HEK293T (cell line): Measurements from ENCODE around the gene APOL1.
"Not testable (repeated sequence)": the region's sequence is repeated elsewhere in the genome, so short reads cannot be mapped to it uniquely, and the experiment has no call there.

Experiments used
- CTBP1 ChIP-seq: fragments of 450-650 bp; IDR thresholded peaks from 2 replicates; pipeline ENCODE4 v1.6.1; 2016; ENCODE audit warnings: borderline replicate concordance
- FOXA1 ChIP-seq: fragments of 450-650 bp; IDR thresholded peaks from 2 replicates; pipeline ENCODE4 v1.6.1; 2016; ENCODE audit warnings: mild to moderate bottlenecking
- FOXM1 ChIP-seq: fragments of 450-650 bp; IDR thresholded peaks from 2 replicates; pipeline ENCODE4 v1.6.1; 2017; ENCODE audit warnings: mild to moderate bottlenecking, borderline replicate concordance
- HDGF ChIP-seq: fragments of 450-650 bp; IDR thresholded peaks from 2 replicates; pipeline ENCODE4 v1.6.1; 2017; ENCODE audit warnings: antibody characterized with exemption, borderline replicate concordance
- LEF1 ChIP-seq: fragments of 450-650 bp; IDR thresholded peaks from 2 replicates; pipeline ENCODE4 v1.6.1; 2017; ENCODE audit warnings: mild to moderate bottlenecking, borderline replicate concordance
- NFRKB ChIP-seq: fragments of 450-650 bp; IDR thresholded peaks from 2 replicates; pipeline ENCODE4 v1.6.1; 2016; ENCODE audit warnings: mild to moderate bottlenecking, moderate library complexity
- SP1 ChIP-seq: fragments of 450-650 bp; IDR thresholded peaks from 2 replicates; pipeline ENCODE4 v1.6.1; 2017
- SUZ12 ChIP-seq: fragments of 450-650 bp; IDR thresholded peaks from 2 replicates; pipeline ENCODE4 v1.6.1; 2016; ENCODE audit warnings: mild to moderate bottlenecking
- TARDBP ChIP-seq: fragments of 450-650 bp; IDR thresholded peaks from 2 replicates; pipeline ENCODE4 v1.6.1; 2016

GRCh38 chr22:36261675-36262074 is 8.7 kb downstream of the APOL1 start:
- not testable (repeated sequence) for TF ChIP-seq FOXA1, TARDBP, HDGF, CTBP1, NFRKB, SP1, FOXM1, LEF1, SUZ12
